GM13977 (cell line): ENCODE results near the gene TRAF2.

Experiments used
- DNase-seq: peaks from one replicate; pipeline ENCODE4 v3.0.0; 2012; ENCODE audit warnings: low spot score
- in situ Hi-C: fragments of 300-500 bp; cut with MboI; formaldehyde crosslinking; loops from one replicate; pipeline ENCODE4 v1.12.0; 2022; ENCODE audit warnings: low sequenced_read_pairs, low pct_unique_long_range_greater_than_20kb, mixed read lengths, inconsistent platforms; ENCODE audit not compliant: unreplicated experiment
- TF ChIP-seq, protein P1 (sequence below): IDR thresholded peaks from 2 replicates; pipeline ENCODE4 v1.5.1; 2012; ENCODE audit warnings: mild to moderate bottlenecking, control low read depth; ENCODE audit not compliant: insufficient read depth; ENCODE audit errors: extremely low read depth, missing control alignments

Gene TRAF2

DNA sequence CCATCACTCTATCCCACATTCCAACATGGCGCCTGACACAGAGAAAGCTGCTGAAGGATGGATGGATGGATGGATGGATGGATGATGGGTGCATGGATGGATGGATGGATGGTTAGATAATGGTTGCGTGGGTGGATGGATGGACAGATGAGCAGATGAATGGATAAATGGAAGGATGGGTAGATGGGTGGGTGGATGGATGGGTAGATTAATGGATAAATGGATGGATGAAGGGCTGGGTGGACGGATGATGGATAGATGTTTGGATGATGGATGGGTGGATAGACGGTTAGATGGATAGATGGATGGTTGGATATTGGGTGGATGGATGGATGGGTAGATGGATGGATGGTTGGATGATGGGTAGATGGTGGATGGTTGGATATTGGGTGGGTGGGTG lies 70.3 kb downstream of the TRAF2 start:
- no peak for DNase-seq
- TF ChIP-seq, protein P1, sequence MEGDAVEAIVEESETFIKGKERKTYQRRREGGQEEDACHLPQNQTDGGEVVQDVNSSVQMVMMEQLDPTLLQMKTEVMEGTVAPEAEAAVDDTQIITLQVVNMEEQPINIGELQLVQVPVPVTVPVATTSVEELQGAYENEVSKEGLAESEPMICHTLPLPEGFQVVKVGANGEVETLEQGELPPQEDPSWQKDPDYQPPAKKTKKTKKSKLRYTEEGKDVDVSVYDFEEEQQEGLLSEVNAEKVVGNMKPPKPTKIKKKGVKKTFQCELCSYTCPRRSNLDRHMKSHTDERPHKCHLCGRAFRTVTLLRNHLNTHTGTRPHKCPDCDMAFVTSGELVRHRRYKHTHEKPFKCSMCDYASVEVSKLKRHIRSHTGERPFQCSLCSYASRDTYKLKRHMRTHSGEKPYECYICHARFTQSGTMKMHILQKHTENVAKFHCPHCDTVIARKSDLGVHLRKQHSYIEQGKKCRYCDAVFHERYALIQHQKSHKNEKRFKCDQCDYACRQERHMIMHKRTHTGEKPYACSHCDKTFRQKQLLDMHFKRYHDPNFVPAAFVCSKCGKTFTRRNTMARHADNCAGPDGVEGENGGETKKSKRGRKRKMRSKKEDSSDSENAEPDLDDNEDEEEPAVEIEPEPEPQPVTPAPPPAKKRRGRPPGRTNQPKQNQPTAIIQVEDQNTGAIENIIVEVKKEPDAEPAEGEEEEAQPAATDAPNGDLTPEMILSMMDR: no peak

DNA sequence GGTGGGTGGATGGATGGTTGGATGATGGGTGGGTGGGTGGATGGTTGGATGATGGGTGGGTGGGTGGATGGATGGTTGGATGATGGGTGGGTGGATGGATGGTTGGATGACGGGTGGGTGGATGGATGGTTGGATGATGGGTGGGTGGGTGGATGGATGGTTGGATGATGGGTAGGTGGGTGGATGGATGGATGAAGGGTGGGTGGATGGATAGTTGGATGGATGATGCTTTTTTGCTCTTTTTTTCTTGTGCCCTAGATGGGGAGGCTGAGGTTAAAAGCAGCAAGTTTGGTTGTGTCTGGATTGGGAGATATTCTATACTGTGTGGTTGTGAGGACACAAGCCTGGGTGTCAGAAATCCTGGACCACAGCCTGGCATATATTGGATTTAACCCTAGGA lies 71.1 kb downstream of the TRAF2 start:
- DNase-seq: no peak
- in situ Hi-C loops: no loop called here
- TF ChIP-seq, protein P1: no peak

More for the DNA sequence above, 70.3 kb downstream of the TRAF2 start:
- in situ Hi-C loops: no loop called here

DNA sequence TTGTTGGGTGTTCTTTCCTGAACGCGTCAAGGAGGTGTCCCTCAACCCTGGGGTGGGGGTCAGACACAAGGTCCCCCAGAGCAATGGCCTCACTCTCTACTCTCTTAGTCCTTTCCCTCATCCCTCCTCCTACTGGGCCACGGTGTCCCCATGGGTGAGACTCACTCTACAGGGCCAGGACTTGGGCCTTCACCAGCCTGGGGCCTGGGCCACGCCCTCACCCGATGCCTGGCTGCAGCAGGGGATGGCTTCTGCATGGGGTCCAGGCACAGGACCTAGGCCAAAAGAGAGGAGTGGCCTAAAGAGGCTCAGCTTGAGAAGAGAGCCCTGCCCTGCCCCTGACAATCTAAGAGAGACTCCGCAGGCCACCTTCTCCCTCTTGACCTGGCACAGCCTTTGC lies 71.6 kb downstream of the TRAF2 start:
- no peak for DNase-seq
- TF ChIP-seq, protein P1: no peak
- in situ Hi-C loops: no loop called here

DNA sequence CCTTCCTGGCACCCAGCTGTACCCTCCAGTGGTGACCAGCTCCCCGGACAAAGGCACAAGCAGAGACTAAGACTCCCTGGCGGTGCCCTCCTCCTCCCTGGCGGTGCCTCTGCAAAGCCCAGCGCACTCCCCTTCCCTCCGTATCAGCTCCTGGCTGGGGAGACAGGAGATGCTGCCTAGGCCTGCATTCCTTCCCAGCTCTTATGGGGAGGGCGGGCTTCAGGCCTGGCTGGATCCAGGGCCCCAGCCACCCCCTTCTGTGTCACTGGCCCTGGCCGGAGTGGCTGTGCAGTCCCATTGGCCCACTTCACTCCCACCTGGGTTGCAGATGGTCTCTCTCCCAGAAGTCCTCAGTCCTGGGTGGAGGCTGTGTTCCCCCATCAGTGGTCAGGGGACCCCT lies 72.2 kb downstream of the TRAF2 start:
- DNase-seq: no peak
- TF ChIP-seq, protein P1: no peak
- in situ Hi-C loops: no loop called here

DNA sequence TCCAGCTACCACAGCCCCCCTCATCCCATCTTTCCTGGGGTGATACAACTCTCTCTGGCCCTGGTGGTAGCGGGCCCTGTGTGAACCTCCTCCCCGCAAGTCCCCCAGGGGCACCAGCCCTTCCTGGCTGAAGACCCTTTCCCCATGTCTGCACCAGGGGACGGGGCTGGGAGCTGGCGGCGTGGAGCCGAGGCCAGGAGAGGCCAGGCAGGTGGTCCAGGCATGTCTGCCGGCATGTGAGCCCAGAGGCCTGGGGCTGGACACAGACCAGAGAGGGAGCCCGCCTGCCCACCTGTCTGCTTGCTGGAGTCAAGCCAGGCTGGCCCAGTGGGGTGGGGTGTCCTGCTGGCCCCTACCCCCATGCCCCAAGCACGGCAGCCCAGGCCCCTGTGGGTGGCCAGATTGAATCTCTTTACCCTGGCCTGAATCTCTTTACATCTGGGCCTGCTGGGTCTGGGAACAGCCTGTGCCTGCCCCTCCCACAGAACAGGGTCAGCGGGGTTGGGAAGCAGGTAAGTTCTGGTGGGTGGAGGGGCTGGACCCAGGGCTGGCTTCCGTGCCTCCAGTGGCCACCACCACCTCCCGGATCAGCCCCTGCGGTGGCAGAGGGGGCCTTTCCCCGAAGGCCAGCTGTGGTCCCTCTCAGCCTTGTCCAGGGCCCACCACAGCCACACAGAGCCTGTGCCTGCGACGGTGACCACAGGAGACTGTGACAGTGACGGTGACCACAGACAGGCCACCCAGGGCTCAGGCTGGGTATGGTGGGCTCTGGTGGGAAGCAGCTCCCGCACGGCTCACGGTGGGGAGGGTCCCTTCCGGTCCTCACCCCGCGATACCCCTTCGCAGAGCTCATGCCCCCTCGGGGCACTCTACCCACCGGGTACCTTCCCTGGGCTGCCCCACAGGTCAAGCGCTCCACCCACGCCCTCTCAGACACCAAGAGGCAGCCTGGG lies 72.9 kb downstream of the TRAF2 start:
- in situ Hi-C loops: no loop called here
- TF ChIP-seq, protein P1: no peak
- DNase-seq: no peak

DNA sequence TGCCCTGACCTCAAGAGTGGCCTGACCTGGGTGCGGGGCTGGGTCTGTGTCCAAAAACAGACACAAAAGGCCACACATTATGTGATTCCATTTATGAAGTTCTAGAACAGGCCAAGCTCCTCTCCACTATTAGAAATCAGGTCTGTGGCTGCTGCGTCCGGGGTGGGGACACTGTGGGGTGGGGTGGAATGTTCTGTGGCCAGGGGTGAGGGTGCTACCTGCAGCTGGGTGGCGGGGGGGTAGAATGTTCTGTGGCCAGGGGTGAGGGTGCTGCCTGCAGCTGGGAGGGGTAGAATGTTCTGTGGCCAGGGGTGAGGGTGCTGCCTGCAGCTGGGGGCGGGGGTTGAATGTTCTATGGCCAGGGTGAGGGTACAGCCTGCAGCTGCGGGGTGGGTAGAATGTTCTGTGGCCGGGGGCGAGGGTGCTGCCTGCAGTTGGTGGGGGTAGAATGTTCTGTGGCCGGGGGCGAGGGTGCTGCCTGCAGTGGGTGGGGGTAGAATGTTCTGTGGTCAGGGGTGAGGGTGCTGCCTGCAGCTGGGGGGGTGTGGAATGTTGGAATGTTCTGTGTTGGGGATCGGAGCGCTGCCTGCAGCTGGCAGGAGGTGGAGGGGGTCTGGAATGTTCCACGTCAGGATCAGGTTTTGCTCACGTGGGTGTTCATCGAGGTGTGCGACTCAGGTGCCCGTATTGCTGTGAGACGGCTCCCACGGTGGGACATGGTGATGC lies 74.1 kb downstream of the TRAF2 start:
- TF ChIP-seq, protein P1: no peak
- in situ Hi-C loops: no loop called here

More for the DNA sequence above, 74.1 kb downstream of the TRAF2 start:
- no peak for DNase-seq
